Activated CD4-positive, alpha-beta T cell treated with anti-CD3 and anti-CD28 coated beads, Interleukin-2, amount 10 ng/mL, durations not matched to agents 7 days and 5 days (primary cell): ENCODE results near the gene MMP19. TPM values are rescaled to one million over a fixed set of nuclear protein-coding genes. Genes with fewer than 3 reads are reported as not detected.
A peak's percentile ranks its signal among the peaks of the same experiment; 100 is the strongest.

Experiments used
- CTCF ChIA-PET: fragments of 350-600 bp; sonication (Branson Sonifier 250); formaldehyde crosslinking; loops from one replicate; lab custom pipeline; 2021; ENCODE audit warnings: antibody characterized with exemption; lab: Charles Lee
- POLR2A ChIA-PET: fragments of 350-600 bp; sonication (Branson Sonifier 250); formaldehyde crosslinking; loops from one replicate; lab custom pipeline; 2021; ENCODE audit warnings: antibody characterized with exemption; lab: Charles Lee
- DNase-seq: peaks from one replicate; pipeline ENCODE4 v3.0.0-alpha.2; 2020
- H3K27ac Mint-ChIP-seq: one replicate; pipeline ENCODE4 v1.8.0; 2021; ENCODE audit warnings: mild to moderate bottlenecking, moderate library complexity, mixed read lengths
- H3K27me3 Mint-ChIP-seq: one replicate; pipeline ENCODE4 v1.8.0; 2021; ENCODE audit warnings: mixed read lengths
- H3K36me3 Mint-ChIP-seq: one replicate; pipeline ENCODE4 v1.8.0; 2021; ENCODE audit warnings: low read depth, mixed read lengths
- H3K4me1 Mint-ChIP-seq: one replicate; pipeline ENCODE4 v1.8.0; 2021; ENCODE audit warnings: mixed read lengths
- H3K4me3 Mint-ChIP-seq: one replicate; pipeline ENCODE4 v1.8.0; 2021; ENCODE audit warnings: mild to moderate bottlenecking, moderate library complexity, mixed read lengths
- H3K9me3 Mint-ChIP-seq: one replicate; pipeline ENCODE4 v1.8.0; 2021; ENCODE audit warnings: mixed read lengths
- total RNA-seq, 2 experiments: library from RNA; stranded (reverse); gene quantifications; one replicate each; pipeline ENCODE4 v1.2.3, GENCODE V29; 2021

Gene MMP19
- total RNA-seq, 2 experiments from 2014 or later = not detected

DNA sequence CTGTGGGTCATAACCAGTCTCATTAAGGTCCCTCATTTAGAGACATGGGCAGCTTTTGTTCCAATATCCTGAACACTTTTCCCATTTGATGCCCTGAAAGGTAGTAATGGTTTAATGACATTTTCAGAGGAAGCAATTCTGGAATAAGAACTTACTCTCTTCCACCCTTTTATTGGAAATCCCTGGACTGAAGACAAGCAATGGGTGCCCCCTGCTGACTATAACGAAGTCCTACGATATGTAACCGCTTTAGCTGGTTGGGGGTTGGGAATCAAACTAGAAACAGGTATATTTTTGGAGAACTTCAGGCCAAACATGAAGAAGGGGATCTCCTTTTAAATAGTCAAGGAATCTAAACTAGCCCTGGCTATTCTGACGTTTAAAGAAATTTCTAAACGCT lies 45.7 kb downstream of the MMP19 start:
- H3K9me3 Mint-ChIP-seq = no peaks in the 10 kb centered on the region
- H3K36me3 Mint-ChIP-seq = peaks cover 46% of the 10 kb centered on the region
- ChIA-PET CTCF (interaction anchor here (1.1 to 2.4 kb wide), 5 partner anchors 8 to 129 kb away, joined by 3 to 12 read pairs (median 3); no protein-coding TSS in a partner anchor), POLR2A (no interaction called here)
- DNase-seq = peak; percentile 32
- peaks cover 10% of the 10 kb centered on the region for H3K4me1 Mint-ChIP-seq
- no peaks in the 10 kb centered on the region for H3K27me3 Mint-ChIP-seq
- H3K27ac Mint-ChIP-seq = no peak overlapping the region
- H3K4me3 Mint-ChIP-seq = no peak overlapping the region

DNA sequence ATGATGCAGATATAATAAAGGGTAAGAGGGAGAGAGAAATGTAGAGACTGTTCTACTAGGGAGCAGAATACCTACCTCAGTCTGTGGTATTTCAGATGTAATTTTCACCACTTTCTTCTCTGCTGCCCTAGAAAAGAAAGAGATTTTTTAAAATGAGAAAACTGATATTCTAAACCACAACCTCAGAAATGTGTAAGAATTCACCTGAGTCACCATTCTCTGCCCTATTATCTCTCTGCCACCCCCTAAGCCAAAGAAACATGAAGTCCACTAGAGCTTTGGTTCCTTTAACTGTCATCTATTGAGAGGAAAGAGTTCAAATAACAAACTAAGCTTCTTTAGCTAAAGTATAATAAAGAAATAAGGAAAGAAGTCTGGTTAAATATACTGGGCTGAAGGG lies 46.8 kb downstream of the MMP19 start:
- CTCF ChIA-PET = interaction anchor here (1.2 to 2.4 kb wide), 5 partner anchors 15 to 130 kb away, joined by 3 to 12 read pairs (median 5); no protein-coding TSS in a partner anchor
- POLR2A ChIA-PET = no interaction called here
- Mint-ChIP-seq H3K4me3 (no peak overlapping the region), H3K27me3 (no peaks in the 10 kb centered on the region), H3K36me3 (peaks cover 45% of the 10 kb centered on the region), H3K9me3 (no peaks in the 10 kb centered on the region), H3K27ac (no peak overlapping the region), H3K4me1 (peaks cover 10% of the 10 kb centered on the region)
- no peak for DNase-seq

DNA sequence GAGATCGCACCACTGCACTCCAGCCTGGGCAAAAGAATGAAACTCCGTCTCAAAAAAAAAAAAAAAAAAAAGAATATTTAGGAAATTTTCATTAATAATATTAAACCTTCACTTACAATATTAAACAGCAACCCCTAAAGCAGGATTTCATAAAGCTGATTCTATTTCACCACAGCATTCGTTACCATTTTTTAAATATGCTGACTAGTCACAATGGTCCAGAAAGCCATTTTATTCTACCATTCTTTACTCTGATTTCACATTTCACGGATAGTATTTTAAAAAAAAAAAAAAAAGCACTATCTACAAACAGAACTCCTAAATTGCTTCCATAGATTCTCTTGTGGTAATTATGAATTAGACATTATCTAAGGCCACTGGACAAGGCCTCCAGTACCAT lies 52.8 kb downstream of the MMP19 start:
- no peak overlapping the region for H3K27ac Mint-ChIP-seq
- H3K36me3 Mint-ChIP-seq = peaks cover 45% of the 10 kb centered on the region
- no peak for DNase-seq
- H3K4me1 Mint-ChIP-seq = peaks cover 2% of the 10 kb centered on the region
- CTCF ChIA-PET = interaction anchor here (0.6 kb wide), 2 partner anchors 15 to 254 kb away, joined by 3 read pairs; no protein-coding TSS in a partner anchor
- no peaks in the 10 kb centered on the region for H3K9me3 Mint-ChIP-seq
- no peaks in the 10 kb centered on the region for H3K27me3 Mint-ChIP-seq
- H3K4me3 Mint-ChIP-seq = no peak overlapping the region
- POLR2A ChIA-PET = no interaction called here

DNA sequence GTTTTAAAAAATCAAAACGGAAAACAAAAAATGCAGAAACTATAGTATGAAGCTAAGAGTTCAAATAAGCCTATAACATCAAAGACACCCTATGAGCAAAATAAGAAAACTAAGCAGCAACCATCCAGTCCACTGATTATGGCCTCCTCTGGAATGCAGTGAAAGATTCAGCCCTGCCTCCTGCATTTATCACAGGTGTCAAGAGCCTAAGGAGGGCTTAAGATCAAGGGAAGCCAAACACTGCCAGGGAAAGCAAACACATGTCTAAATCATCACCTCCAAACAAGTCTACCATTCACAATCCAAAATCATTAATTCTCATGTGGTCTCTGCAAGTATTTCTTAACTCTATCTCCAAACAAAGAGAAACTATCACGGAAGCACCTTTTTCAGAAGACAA lies 53.6 kb downstream of the MMP19 start:
- peaks cover 41% of the 10 kb centered on the region for H3K36me3 Mint-ChIP-seq

DNA sequence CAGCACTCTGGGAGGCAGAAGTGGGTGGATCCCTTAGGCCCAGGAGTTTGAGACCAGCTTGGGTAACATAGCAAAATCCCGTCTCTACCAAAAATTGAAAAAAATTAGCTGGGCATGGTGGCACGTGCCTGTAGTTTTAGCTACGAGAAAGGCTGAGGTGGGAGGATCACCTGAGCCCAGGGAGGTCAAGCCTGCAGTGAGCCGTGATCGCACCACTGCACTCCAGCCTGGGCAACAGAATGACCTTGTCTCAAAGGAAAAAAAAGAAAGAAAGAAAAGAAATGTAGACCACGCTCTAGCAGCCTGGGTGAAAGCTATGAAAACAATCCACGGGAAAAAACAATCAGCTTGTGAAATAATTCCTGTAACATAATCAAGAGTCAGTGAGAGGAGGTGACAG lies 54.2 kb downstream of the MMP19 start:
- ChIA-PET POLR2A (no interaction called here), CTCF (interaction anchor here (0.6 to 2.1 kb wide), 3 partner anchors 27 to 468 kb away, joined by 3 to 8 read pairs (median 4); no protein-coding TSS in a partner anchor)
- Mint-ChIP-seq H3K9me3 (no peaks in the 10 kb centered on the region), H3K27me3 (no peaks in the 10 kb centered on the region), H3K27ac (no peak overlapping the region), H3K4me1 (peaks cover 2% of the 10 kb centered on the region), H3K36me3 (peaks cover 42% of the 10 kb centered on the region), H3K4me3 (no peak overlapping the region)
- DNase-seq = no peak

More for the DNA sequence above, 53.6 kb downstream of the MMP19 start:
- H3K4me3 Mint-ChIP-seq = no peak overlapping the region
- no peak overlapping the region for H3K27ac Mint-ChIP-seq
- no peak for DNase-seq
- H3K4me1 Mint-ChIP-seq = peaks cover 2% of the 10 kb centered on the region
- POLR2A ChIA-PET = no interaction called here
- no peaks in the 10 kb centered on the region for H3K27me3 Mint-ChIP-seq
- H3K9me3 Mint-ChIP-seq = no peaks in the 10 kb centered on the region
- CTCF ChIA-PET = interaction anchor here (1.4 kb wide), 1 partner anchor 468 kb away, joined by 4 read pairs; no protein-coding TSS in a partner anchor

Other genes with a start within 250 kb of the MMP19 start
- gene OR10P1, start 206.0 kb downstream of the MMP19 start, total RNA-seq = not detected
- 1 to 10 TPM; 3.1 TPM for gene ITGA7, start 135.0 kb downstream of the MMP19 start, total RNA-seq
- 100 to 1,000 TPM; 164 to 181 TPM for gene BLOC1S1, start 126.9 kb downstream of the MMP19 start, total RNA-seq
- 10 to 100 TPM; 23.3 to 25.8 TPM for gene RDH5, start 122.5 kb downstream of the MMP19 start, total RNA-seq
- gene CD63, start 113.9 kb downstream of the MMP19 start, total RNA-seq = 100 to 1,000 TPM; 108 to 116 TPM
- gene GDF11, start 99.8 kb downstream of the MMP19 start, total RNA-seq = 10 to 100 TPM in 1 of 2 experiments, 1 to 10 TPM in 1; 9.7 to 10.4 TPM
- 100 to 1,000 TPM in 1 of 2 experiments, 10 to 100 TPM in 1; 87.5 to 102 TPM for gene SARNP, start 25.2 kb downstream of the MMP19 start, total RNA-seq
- gene ORMDL2, start 24.9 kb downstream of the MMP19 start, total RNA-seq = 10 to 100 TPM; 52.7 to 67.1 TPM
- 10 to 100 TPM; 32.6 to 35.8 TPM for gene DNAJC14, start 13.3 kb downstream of the MMP19 start, total RNA-seq
- 10 to 100 TPM; 50.3 to 50.7 TPM for gene PYM1, start 85.0 kb upstream of the MMP19 start, total RNA-seq
- gene DGKA, start 88.2 kb upstream of the MMP19 start, total RNA-seq = 100 to 1,000 TPM; 766 to 771 TPM
- gene PMEL, start 123.1 kb upstream of the MMP19 start, total RNA-seq = under 1 TPM in 1 of 2 experiments, not detected in 1; 0.37 TPM
- 100 to 1,000 TPM in 1 of 2 experiments, 10 to 100 TPM in 1; 96.6 to 106 TPM for gene CDK2, start 123.9 kb upstream of the MMP19 start, total RNA-seq
- gene RAB5B, start 131.1 kb upstream of the MMP19 start, total RNA-seq = 10 to 100 TPM; 56.9 to 58.1 TPM
- 1 to 10 TPM; 2.4 to 3.5 TPM for gene SUOX, start 154.3 kb upstream of the MMP19 start, total RNA-seq
- gene IKZF4, start 178.1 kb upstream of the MMP19 start, total RNA-seq = 10 to 100 TPM; 15.7 to 17.4 TPM
- 10 to 100 TPM; 47.2 to 48.3 TPM for gene RPS26, start 199.0 kb upstream of the MMP19 start, total RNA-seq
- 1 to 10 TPM; 1.3 to 1.5 TPM for gene ERBB3, start 237.2 kb upstream of the MMP19 start, total RNA-seq